Adipose tissue (tissue), 3 donors: ENCODE results near the gene CD84. TPM values are rescaled to one million over a fixed set of nuclear protein-coding genes. Genes with fewer than 3 reads are reported as not detected.
"Not testable (repeated sequence)": the region's sequence is repeated elsewhere in the genome, so short reads cannot be mapped to it uniquely, and the experiment has no call there.

Source experiments
- H3K27ac ChIP-seq: one replicate; pipeline ENCODE4 v1.5.1; 2013; ENCODE audit warnings: low read depth, low read length
- WGBS, 3 donors: extraction: QIAGEN DNeasy Blood & Tissue Kit; methylation state at CpG; one replicate each; pipeline ENCODE4 v1.1.7; 2013; 5-methylcytosine and 5-hydroxymethylcytosine counted together
- polyA plus RNA-seq, 3 donors: library from polyadenylated mRNA; stranded (reverse); fragments of 200-250 nt; gene quantifications; one replicate each; pipeline ENCODE4 v1.2.3, GENCODE V29; 2013
- donor health status: healthy with polysubstance abuse.
- donor health status: Bipolar disorder and iron deficiency.
- donor health status: healthy.

The CD84 gene
- polyA plus RNA-seq, 3 donors: 0.40 to 1.4 (median 1.0) TPM

GRCh38 chr1:160550572-160551034 lies 28.7 kb downstream of the CD84 start:
- no peak overlapping the region for H3K27ac ChIP-seq
- 63 to 71% (median 65%) methylated on average over 6 of the region's 6 CpGs for whole genome bisulfite sequencing, 3 donors

- WGBS, 3 donors: 90 to 95% (median 95%) methylated on average over 3 of the region's 3 CpGs
- no peak overlapping the region for H3K27ac ChIP-seq
Measured at GRCh38 chr1:160549665-160550006, 29.7 kb downstream of the CD84 start.

- no peak overlapping the region for H3K27ac ChIP-seq
- WGBS, 3 donors: 62 to 64% (median 62%) methylated on average over 5 of the region's 5 CpGs
Measured at GRCh38 chr1:160548960-160549664, 30.2 kb downstream of the CD84 start.

- no peak overlapping the region for H3K27ac ChIP-seq
- WGBS, 3 donors: 56 to 76% (median 75%) methylated on average over 3 of the region's 3 CpGs
Measured at GRCh38 chr1:160548183-160548582, 31.1 kb downstream of the CD84 start.

- no peak overlapping the region for H3K27ac ChIP-seq
- 67 to 89% (median 81%) methylated on average over 4 of the region's 4 CpGs for WGBS, 3 donors
Measured at GRCh38 chr1:160547422-160547821, 31.9 kb downstream of the CD84 start.

GRCh38 chr1:160546942-160547341 lies 32.4 kb downstream of the CD84 start:
- WGBS, 3 donors: 55 to 89% (median 61%) methylated on average over 2 of the region's 2 CpGs
- H3K27ac ChIP-seq: no peak overlapping the region

GRCh38 chr1:160544647-160545046 lies 34.6 kb downstream of the CD84 start:
- H3K27ac ChIP-seq: no peak overlapping the region
- 85 to 97% (median 91%) methylated on average over 1 of the region's 1 CpG for WGBS, 3 donors

GRCh38 chr1:160542303-160542945 lies 36.9 kb downstream of the CD84 start:
- no peak overlapping the region for H3K27ac ChIP-seq
- 0 to 6% (median 0%) methylated on average over 2 of the region's 2 CpGs for WGBS, 3 donors

- WGBS, 3 donors: 18 to 45% (median 38%) methylated on average over 1 of the region's 1 CpG
- H3K27ac ChIP-seq: no peak overlapping the region
Measured at GRCh38 chr1:160541622-160542302, 37.5 kb downstream of the CD84 start.

GRCh38 chr1:160540859-160541233 lies 38.5 kb downstream of the CD84 start:
- no peak overlapping the region for H3K27ac ChIP-seq

GRCh38 chr1:160539990-160540858 lies 39.1 kb downstream of the CD84 start:
- 13 to 43% (median 28%) methylated on average over 8 of the region's 8 CpGs for WGBS, 3 donors
- H3K27ac ChIP-seq: no peak overlapping the region

GRCh38 chr1:160539684-160539989 lies 39.7 kb downstream of the CD84 start:
- WGBS, 3 donors: 31 to 78% (median 76%) methylated on average over 6 of the region's 6 CpGs
- H3K27ac ChIP-seq: no peak overlapping the region

- 29 to 75% (median 71%) methylated on average over 5 of the region's 5 CpGs for WGBS, 3 donors
- no peak overlapping the region for H3K27ac ChIP-seq
Measured at GRCh38 chr1:160538985-160539651, 40.2 kb downstream of the CD84 start.

- WGBS, 3 donors: 68 to 91% (median 91%) methylated on average over 7 to 8 of the region's 8 CpGs
- no peak overlapping the region for H3K27ac ChIP-seq
Measured at GRCh38 chr1:160537714-160538665, 41.3 kb downstream of the CD84 start.

GRCh38 chr1:160534823-160535605 lies 44.3 kb downstream of the CD84 start:
- WGBS, 3 donors: 73 to 88% (median 88%) methylated on average over 3 of the region's 3 CpGs
- no peak overlapping the region for H3K27ac ChIP-seq

- WGBS, 3 donors: 87 to 96% (median 90%) methylated on average over 3 to 5 of the region's 5 CpGs
- not testable (repeated sequence) for H3K27ac ChIP-seq
Measured at GRCh38 chr1:160532557-160532813, 46.8 kb downstream of the CD84 start.
